Activated CD4-positive, alpha-beta T cell treated with anti-CD3 and anti-CD28 coated beads for 48 hours (primary cell): Measurements from ENCODE around the gene TMLHE.
"Not testable (repeated sequence)": the region's sequence is repeated elsewhere in the genome, so short reads cannot be mapped to it uniquely, and the experiment has no call there.

Experiments
- DNase-seq: peaks from one replicate; pipeline ENCODE4 v3.0.0-alpha.2; 2020

The TMLHE gene

GRCh38 chrX:155477136-155477535 is 135.6 kb downstream of the TMLHE start:
- DNase-seq: not testable (repeated sequence)

- not testable (repeated sequence) for DNase-seq
Observed at GRCh38 chrX:155466269-155466938, 146.3 kb downstream of the TMLHE start.

- not testable (repeated sequence) for DNase-seq
Observed at GRCh38 chrX:155460501-155460900, 152.3 kb downstream of the TMLHE start.

GRCh38 chrX:155458471-155458870 is 154.3 kb downstream of the TMLHE start, which contains the start of gene F8A3:
Gene F8A3 (minus strand): TSS chrX:155458620. CDS start chrX:155458600, 20 bp downstream.
- not testable (repeated sequence) for DNase-seq

- not testable (repeated sequence) for DNase-seq
Observed at GRCh38 chrX:155457761-155458447, 154.8 kb downstream of the TMLHE start.

- no peak for DNase-seq
Observed at GRCh38 chrX:155441097-155441496, 171.7 kb downstream of the TMLHE start.
